HepG2 (cell line): ENCODE measurements around the gene DCTN1. TPM values are rescaled to one million over a fixed set of nuclear protein-coding genes. Genes with fewer than 3 reads are reported as not detected.

Experiments
- BCL6 ChIP-seq: IDR thresholded peaks from 2 replicates; pipeline ENCODE4 v1.6.1; 2016; ENCODE audit warnings: missing genetic modification reagents, missing compliant biosample characterization
- ETS1 ChIP-seq: sonication (generic); formaldehyde crosslinking; IDR thresholded peaks from 2 replicates; pipeline ENCODE4 v1.4.0; 2020; ENCODE audit warnings: missing genetic modification reagents
- GLI4 ChIP-seq: sonication (generic); formaldehyde crosslinking; IDR thresholded peaks from 2 replicates; pipeline ENCODE4 v1.5.1; 2020; ENCODE audit warnings: missing genetic modification reagents, mild to moderate bottlenecking, moderate library complexity, borderline replicate concordance
- HMGXB4 ChIP-seq, 2 experiments: sonication (generic) in 1 of 2; formaldehyde crosslinking in 1 of 2; IDR thresholded peaks; 2 replicates each; pipeline versions ENCODE4 v1.4.0 to v1.6.1; 2018 to 2020; ENCODE audit warnings: missing genetic modification reagents in 2 of 2, borderline replicate concordance in 1 of 2, low read depth in 1 of 2, mild to moderate bottlenecking in 1 of 2, missing biosample characterization in 1 of 2
- JARID2 ChIP-seq: sonication (generic); formaldehyde crosslinking; IDR thresholded peaks from 2 replicates; pipeline ENCODE4 v1.8.1; 2023; ENCODE audit warnings: missing genetic modification reagents, inconsistent platforms; ENCODE audit not compliant: insufficient replicate concordance
- MED1 ChIP-seq: sonication (generic); formaldehyde crosslinking; IDR thresholded peaks from 2 replicates; pipeline ENCODE4 v1.4.0; 2020; ENCODE audit warnings: missing genetic modification reagents
- MXD4 ChIP-seq: IDR thresholded peaks from 2 replicates; pipeline ENCODE4 v1.6.1; 2016; ENCODE audit warnings: mild to moderate bottlenecking, missing biosample characterization, missing genetic modification reagents
- MYPOP ChIP-seq: sonication (generic); formaldehyde crosslinking; IDR thresholded peaks from 2 replicates; pipeline ENCODE4 v1.8.1; 2023; ENCODE audit warnings: mild to moderate bottlenecking, moderate library complexity, missing genetic modification reagents
- NR0B2 ChIP-seq: sonication (generic); formaldehyde crosslinking; IDR thresholded peaks from 2 replicates; pipeline ENCODE4 v1.4.0; 2020; ENCODE audit warnings: mild to moderate bottlenecking, missing genetic modification reagents
- REXO4 ChIP-seq: sonication (generic); formaldehyde crosslinking; IDR thresholded peaks from 2 replicates; pipeline ENCODE4 v1.8.0; 2022; ENCODE audit warnings: missing genetic modification reagents, mild to moderate bottlenecking, borderline replicate concordance
- SETDB1 ChIP-seq: sonication (generic); formaldehyde crosslinking; IDR thresholded peaks from 2 replicates; pipeline ENCODE4 v1.5.1; 2020; ENCODE audit warnings: missing genetic modification reagents, mild to moderate bottlenecking, borderline replicate concordance
- TBP ChIP-seq: sonication (generic); formaldehyde crosslinking; IDR thresholded peaks from 2 replicates; pipeline ENCODE4 v1.5.0; 2020; ENCODE audit warnings: missing genetic modification reagents
- THAP9 ChIP-seq: sonication (generic); formaldehyde crosslinking; IDR thresholded peaks from 2 replicates; pipeline ENCODE4; 2020; ENCODE audit warnings: missing genetic modification reagents, mild to moderate bottlenecking, borderline replicate concordance
- ZNF124 ChIP-seq: sonication (generic); formaldehyde crosslinking; IDR thresholded peaks from 2 replicates; pipeline ENCODE4 v1.4.0; 2020; ENCODE audit warnings: missing genetic modification reagents
- ZNF136 ChIP-seq: sonication (generic); formaldehyde crosslinking; IDR thresholded peaks from 2 replicates; pipeline ENCODE4 v1.8.1; 2022; ENCODE audit warnings: low read depth, mild to moderate bottlenecking, moderate library complexity, missing genetic modification reagents
- ZNF17 ChIP-seq: sonication (generic); formaldehyde crosslinking; IDR thresholded peaks from 2 replicates; pipeline ENCODE4 v1.5.0; 2020; ENCODE audit warnings: mild to moderate bottlenecking, missing genetic modification reagents
- ZNF253 ChIP-seq: sonication (generic); formaldehyde crosslinking; IDR thresholded peaks from 2 replicates; pipeline ENCODE4 v1.8.0; 2022; ENCODE audit warnings: mild to moderate bottlenecking, missing genetic modification reagents, borderline replicate concordance
- ZNF484 ChIP-seq: sonication (generic); formaldehyde crosslinking; IDR thresholded peaks from 2 replicates; pipeline ENCODE4 v1.5.1; 2020; ENCODE audit warnings: mild to moderate bottlenecking, low read depth, missing genetic modification reagents, borderline replicate concordance
- polyA plus RNA-seq, 8 experiments: library from polyadenylated mRNA; depleted of rRNA in 3 of 8; stranded (reverse) in 7 of 8; unstranded in 1 of 8; fragments of >200 nt; fragmentation: Illumina TruSeq in 4 of 8; extraction: Trizol in 4 of 8; gene quantifications; 2 replicates each; pipeline versions ENCODE4 v1.2.1 to v1.2.3, GENCODE V29; 2011 to 2016; ENCODE audit warnings: low read depth in 4 of 8, missing spikeins in 1 of 8, mixed read lengths in 1 of 8; ENCODE audit not compliant: insufficient read depth in 1 of 8
- total RNA-seq, 5 experiments: library from RNA; depleted of rRNA; stranded (reverse); fragments of >200 nt; fragmentation: Illumina TruSeq; extraction: Trizol; gene quantifications; 2 replicates each; pipeline ENCODE4 v1.2.3, GENCODE V29; 2016; ENCODE audit warnings: low read depth in 1 of 5
- TF ChIP-seq, protein P1 (sequence below): sonication (generic); formaldehyde crosslinking; IDR thresholded peaks from 2 replicates; pipeline ENCODE4 v1.8.0; 2022; ENCODE audit warnings: mild to moderate bottlenecking, missing genetic modification reagents

The DCTN1 gene
- total and polyA plus RNA-seq, 2 of the 13 experiments (the other 11 are each of a cell fraction or from before 2014, with no cell fraction given) = 73.2 to 122 TPM

GRCh38 chr2:74413001-74413698, 33.0 kb upstream of the DCTN1 start (continued):
- TF ChIP-seq SETDB1 (CRISPR knock-in tag) (no peak), REXO4 (no peak), GLI4 (CRISPR knock-in tag) (no peak), BCL6 (CRISPR knock-in tag) (no peak; the same call in 1 of the 2 replicates), MXD4 (CRISPR knock-in tag) (no peak), ZNF17 (CRISPR knock-in tag) (no peak), JARID2 (CRISPR knock-in tag) (no peak), MYPOP (CRISPR knock-in tag) (no peak), ZNF124 (CRISPR knock-in tag) (no peak), NR0B2 (CRISPR knock-in tag) (no peak), ZNF136 (CRISPR knock-in tag) (0 out of 2 replicates have a peak, but pooled peaks have one; percentile 2), ZNF253 (no peak), MED1 (CRISPR knock-in tag) (peak; percentile 25; the same call in 1 of the 2 replicates), ETS1 (CRISPR knock-in tag) (no peak), TBP (CRISPR knock-in tag) (no peak), ZNF484 (CRISPR knock-in tag) (no peak), HMGXB4 (CRISPR knock-in tag; IDR thresholded peaks at IDR 0.05; ENCODE audit: borderline replicate concordance in 1 of 2, low read depth in 1 of 2) (no peak), THAP9 (CRISPR knock-in tag) (peak; percentile 48; the same call in 1 of the 2 replicates)
- TF ChIP-seq, protein P1, sequence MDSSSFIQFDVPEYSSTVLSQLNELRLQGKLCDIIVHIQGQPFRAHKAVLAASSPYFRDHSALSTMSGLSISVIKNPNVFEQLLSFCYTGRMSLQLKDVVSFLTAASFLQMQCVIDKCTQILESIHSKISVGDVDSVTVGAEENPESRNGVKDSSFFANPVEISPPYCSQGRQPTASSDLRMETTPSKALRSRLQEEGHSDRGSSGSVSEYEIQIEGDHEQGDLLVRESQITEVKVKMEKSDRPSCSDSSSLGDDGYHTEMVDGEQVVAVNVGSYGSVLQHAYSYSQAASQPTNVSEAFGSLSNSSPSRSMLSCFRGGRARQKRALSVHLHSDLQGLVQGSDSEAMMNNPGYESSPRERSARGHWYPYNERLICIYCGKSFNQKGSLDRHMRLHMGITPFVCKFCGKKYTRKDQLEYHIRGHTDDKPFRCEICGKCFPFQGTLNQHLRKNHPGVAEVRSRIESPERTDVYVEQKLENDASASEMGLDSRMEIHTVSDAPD = no peak
